NCI-H748 treated with DMSO at 0.1 percent for 48 hours (cell line): ENCODE measurements around the gene RPTOR.
"Not testable (repeated sequence)": the region's sequence is repeated elsewhere in the genome, so short reads cannot be mapped to it uniquely, and the experiment has no call there.

ENCODE experiments used
- DNase-seq: peaks from one replicate; lab custom pipeline; 2025; lab: John Stamatoyannopoulos, UW

RPTOR gene

GRCh38 chr17:80544655-80545498 lies at the start of gene RPTOR:
RPTOR (plus strand) TSS chr17:80544838; CDS start chr17:80545630, 792 bp downstream.
- peak; percentile 60 for DNase-seq

DNA sequence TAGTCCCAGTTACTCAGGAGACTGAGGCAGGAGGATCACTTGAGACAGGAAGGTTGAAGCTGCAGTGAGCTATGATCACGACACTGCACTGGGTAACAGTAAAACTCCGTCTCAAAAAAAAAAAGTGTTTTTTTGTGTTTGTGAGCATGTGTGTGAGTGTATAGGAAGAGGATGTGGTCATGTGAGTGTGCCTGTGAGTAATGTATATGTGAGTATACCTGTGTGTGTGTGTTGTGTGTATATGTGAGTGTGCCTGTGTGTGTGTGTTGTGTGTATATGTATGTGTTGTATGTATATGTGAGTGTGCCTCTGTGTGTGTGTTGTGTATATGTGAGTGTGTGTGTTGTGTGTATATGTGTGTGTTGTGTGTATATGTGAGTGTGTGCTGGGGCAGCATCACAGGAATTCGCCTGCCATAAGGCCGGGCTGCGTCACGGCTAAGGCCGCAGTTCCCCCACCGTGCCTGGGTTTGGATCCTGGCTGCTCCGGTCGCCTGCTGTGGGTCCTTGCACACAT lies 46.9 kb upstream of the RPTOR start:
- DNase-seq, result no peak

GRCh38 chr17:80498242-80498919 lies 46.3 kb upstream of the RPTOR start:
- DNase-seq, result no peak

DNA sequence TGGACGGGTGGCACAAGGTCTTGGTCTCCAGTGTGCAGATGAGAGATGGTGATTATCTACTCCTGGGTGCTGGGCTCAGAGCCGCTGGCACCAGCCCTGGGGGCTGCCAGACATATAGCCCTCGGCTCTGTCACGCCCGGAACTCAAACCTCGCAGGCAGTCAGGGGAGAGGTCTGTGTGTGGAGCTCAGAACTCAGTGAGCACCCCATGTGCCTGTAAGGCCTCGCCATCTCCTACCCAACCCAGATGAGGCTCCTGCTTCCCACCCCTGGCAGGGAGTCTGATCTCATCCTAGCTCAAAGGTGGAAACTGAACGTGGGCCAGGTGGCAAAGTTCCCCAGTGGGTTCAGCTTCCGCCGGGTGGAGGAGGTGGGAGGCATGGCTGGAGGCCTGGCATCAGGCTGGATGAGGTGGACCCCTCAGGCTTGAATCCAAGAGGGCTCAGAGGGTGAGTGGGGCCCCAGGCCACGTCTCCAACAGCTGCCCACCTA lies 45.7 kb upstream of the RPTOR start:
- DNase-seq, result no peak

DNA sequence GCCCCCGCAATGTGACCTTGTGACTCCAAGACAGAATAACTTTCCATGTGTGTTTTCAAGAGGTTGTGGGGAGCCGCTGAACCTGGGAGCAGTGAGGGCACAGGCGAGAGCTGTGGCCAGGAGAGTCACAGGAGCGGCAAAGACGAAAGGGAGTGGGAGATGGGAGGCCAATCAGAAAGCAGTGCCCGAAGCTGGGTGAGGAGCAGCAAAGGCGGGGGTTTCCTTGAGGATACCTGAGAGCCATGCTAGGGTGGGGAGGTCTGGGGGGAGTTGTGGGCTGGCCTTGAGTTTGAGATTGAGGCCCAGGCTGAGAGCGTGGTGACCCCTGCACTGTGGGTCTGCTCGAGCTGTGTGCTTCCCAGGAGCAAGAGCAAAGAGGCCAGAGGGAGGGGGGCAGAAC lies 45.1 kb upstream of the RPTOR start:
- no peak for DNase-seq

- no peak for DNase-seq
Measured at GRCh38 chr17:80499961-80500665, 44.5 kb upstream of the RPTOR start.

GRCh38 chr17:80501741-80502577 lies 42.7 kb upstream of the RPTOR start:
- DNase-seq, result no peak

- no peak for DNase-seq
Measured at GRCh38 chr17:80502578-80502877, 42.1 kb upstream of the RPTOR start.

DNA sequence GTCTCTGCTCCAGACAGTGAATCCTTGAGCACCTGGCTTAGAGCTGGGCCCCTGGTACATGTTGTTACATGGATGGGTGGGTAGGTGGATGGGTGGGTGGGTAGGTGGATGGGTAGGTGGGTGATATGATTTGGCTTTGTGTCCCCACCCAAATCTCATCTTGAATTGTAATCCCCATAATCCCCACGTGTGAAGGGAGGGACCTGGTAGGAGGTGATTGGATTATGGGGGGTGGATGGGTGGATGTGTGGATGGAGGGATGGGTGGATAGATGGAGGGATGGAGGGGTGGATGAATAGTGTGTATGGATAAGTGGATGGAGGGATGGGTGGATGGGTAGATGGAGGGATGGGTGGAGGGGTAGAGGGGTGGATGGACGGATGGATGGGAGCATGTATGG lies 41.6 kb upstream of the RPTOR start:
- DNase-seq, result no peak

- no peak for DNase-seq
Measured at GRCh38 chr17:80503921-80504320, 40.7 kb upstream of the RPTOR start.

- no peak for DNase-seq
Measured at GRCh38 chr17:80504686-80505413, 39.8 kb upstream of the RPTOR start.

- not testable (repeated sequence) for DNase-seq
Measured at GRCh38 chr17:80507177-80507576, 37.5 kb upstream of the RPTOR start.

DNA sequence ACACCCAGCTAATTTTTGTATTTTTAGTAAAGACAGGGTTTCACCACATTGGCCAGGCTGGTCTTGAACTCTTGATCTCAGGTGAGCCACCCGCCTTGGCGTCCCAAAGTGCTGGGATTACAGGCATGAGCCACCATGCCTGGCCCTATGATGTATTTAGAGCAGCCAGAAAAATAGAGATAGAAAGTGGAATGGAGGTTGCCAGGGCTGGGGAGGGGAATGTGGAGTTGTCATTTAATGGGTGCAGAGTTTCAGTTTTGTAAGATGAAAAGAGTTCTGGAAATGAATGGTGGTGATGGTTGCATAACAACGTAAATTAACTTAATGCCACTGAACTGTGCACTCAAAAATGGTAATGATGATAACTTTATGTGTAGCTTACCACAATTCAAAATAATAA lies 36.7 kb upstream of the RPTOR start:
- DNase-seq, result no peak

GRCh38 chr17:80509311-80509710 lies 35.3 kb upstream of the RPTOR start:
- DNase-seq, result no peak

GRCh38 chr17:80510132-80510531 lies 34.5 kb upstream of the RPTOR start:
- no peak for DNase-seq

GRCh38 chr17:80510772-80511171 lies 33.9 kb upstream of the RPTOR start:
- DNase-seq, result no peak

GRCh38 chr17:80511222-80512180 lies 33.1 kb upstream of the RPTOR start:
- DNase-seq, result no peak

GRCh38 chr17:80512233-80512632 lies 32.4 kb upstream of the RPTOR start:
- no peak for DNase-seq

- DNase-seq, result no peak
Measured at GRCh38 chr17:80513201-80513600, 31.4 kb upstream of the RPTOR start.

DNA sequence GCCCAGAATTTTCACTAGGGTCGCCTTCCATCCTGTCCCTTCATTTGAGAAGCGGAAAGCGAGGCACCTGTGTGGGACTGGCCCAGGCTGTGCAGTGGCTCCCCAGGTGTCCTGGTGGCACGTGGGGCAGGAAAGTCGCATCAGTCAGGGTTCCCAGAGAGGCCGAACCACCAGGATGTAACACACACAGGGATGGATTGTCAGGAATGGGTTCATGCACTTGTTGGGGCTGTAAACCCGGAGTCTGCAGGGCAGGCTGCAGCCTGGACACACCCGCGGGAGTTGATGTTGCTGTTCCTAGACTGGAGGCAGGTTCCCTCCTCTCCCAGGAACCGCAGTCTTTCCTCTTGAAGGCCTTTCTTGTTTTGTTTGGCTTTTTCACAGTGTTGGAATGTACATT lies 30.7 kb upstream of the RPTOR start:
- DNase-seq, result no peak
